Common myeloid progenitor, CD34-positive (primary cell): Measurements from ENCODE around the gene TTC23.

Experiments used
- CTCF ChIA-PET: fragments of 350-600 bp; sonication (Branson Sonifier 250); formaldehyde crosslinking; loops from one replicate; lab custom pipeline; 2021; ENCODE audit warnings: antibody characterized with exemption; lab: Charles Lee
- POLR2A ChIA-PET: fragments of 350-600 bp; sonication (Branson Sonifier 250); formaldehyde crosslinking; loops from one replicate; lab custom pipeline; 2021; ENCODE audit warnings: antibody characterized with exemption; lab: Charles Lee
- DNase-seq, 3 donors: peaks; one replicate each; pipeline versions ENCODE4 v3.0.0 to v3.0.0-alpha.2; 2013
- H3K27ac ChIP-seq, 2 experiments: 1 replicate in 1 of 2; 2 replicates in 1 of 2; pipeline ENCODE4 v1.7.0; 2013; ENCODE audit warnings: inconsistent platforms in 2 of 2, low read length in 2 of 2, mild to moderate bottlenecking in 2 of 2, low read depth in 1 of 2, moderate library complexity in 1 of 2; ENCODE audit not compliant: severe bottlenecking in 2 of 2, insufficient read depth in 1 of 2, poor library complexity in 1 of 2
- H3K27me3 ChIP-seq, 5 experiments: replicated peaks in 2 of 5; 1 replicate in 3 of 5; 2 replicates in 2 of 5; pipeline versions ENCODE4 v1.6.1 to v1.7.0; 2013; ENCODE audit warnings: low read length in 4 of 5, mild to moderate bottlenecking in 2 of 5, moderate library complexity in 2 of 5, inconsistent platforms in 1 of 5; ENCODE audit not compliant: insufficient read depth in 5 of 5, control insufficient read depth in 4 of 5
- H3K36me3 ChIP-seq, 4 experiments: 1 replicate in 2 of 4; 2 replicates in 2 of 4; pipeline versions ENCODE4 v1.6.1 to v1.7.0; 2013; ENCODE audit warnings: low read length in 3 of 4, control low read depth in 1 of 4, mild to moderate bottlenecking in 1 of 4; ENCODE audit not compliant: control insufficient read depth in 4 of 4, insufficient read depth in 4 of 4
- H3K4me1 ChIP-seq, 4 experiments: 1 replicate in 3 of 4; 2 replicates in 1 of 4; pipeline versions ENCODE4 v1.6.1 to v1.7.1; 2013; ENCODE audit warnings: low read length in 3 of 4, mild to moderate bottlenecking in 3 of 4, control low read depth in 1 of 4, inconsistent platforms in 1 of 4, moderate library complexity in 1 of 4; ENCODE audit not compliant: control insufficient read depth in 4 of 4, insufficient read depth in 4 of 4; ENCODE audit errors: control extremely low read depth in 1 of 4
- H3K4me3 ChIP-seq, 7 experiments: 1 replicate in 4 of 7; 2 replicates in 3 of 7; pipeline versions ENCODE4 v1.5.1 to v1.7.0; 2013; ENCODE audit warnings: mild to moderate bottlenecking in 7 of 7, low read length in 6 of 7, moderate library complexity in 6 of 7, inconsistent platforms in 2 of 7, low read depth in 2 of 7, control low read depth in 1 of 7; ENCODE audit not compliant: insufficient read depth in 4 of 7, control insufficient read depth in 1 of 7; ENCODE audit errors: extremely low read depth in 1 of 7
- H3K9me3 ChIP-seq, 5 experiments: 1 replicate in 4 of 5; 2 replicates in 1 of 5; pipeline versions ENCODE4 v1.6.1 to v1.7.1; 2013; ENCODE audit warnings: low read length in 4 of 5, mild to moderate bottlenecking in 2 of 5, inconsistent platforms in 1 of 5, low read depth in 1 of 5, moderate library complexity in 1 of 5; ENCODE audit not compliant: control insufficient read depth in 4 of 5, insufficient read depth in 2 of 5; ENCODE audit errors: control extremely low read depth in 1 of 5
- WGBS: methylation state at CpG from one replicate; pipeline ENCODE4 v1.1.5; 2013; ENCODE audit not compliant: insufficient coverage; 5-methylcytosine and 5-hydroxymethylcytosine counted together

TTC23 gene

DNA sequence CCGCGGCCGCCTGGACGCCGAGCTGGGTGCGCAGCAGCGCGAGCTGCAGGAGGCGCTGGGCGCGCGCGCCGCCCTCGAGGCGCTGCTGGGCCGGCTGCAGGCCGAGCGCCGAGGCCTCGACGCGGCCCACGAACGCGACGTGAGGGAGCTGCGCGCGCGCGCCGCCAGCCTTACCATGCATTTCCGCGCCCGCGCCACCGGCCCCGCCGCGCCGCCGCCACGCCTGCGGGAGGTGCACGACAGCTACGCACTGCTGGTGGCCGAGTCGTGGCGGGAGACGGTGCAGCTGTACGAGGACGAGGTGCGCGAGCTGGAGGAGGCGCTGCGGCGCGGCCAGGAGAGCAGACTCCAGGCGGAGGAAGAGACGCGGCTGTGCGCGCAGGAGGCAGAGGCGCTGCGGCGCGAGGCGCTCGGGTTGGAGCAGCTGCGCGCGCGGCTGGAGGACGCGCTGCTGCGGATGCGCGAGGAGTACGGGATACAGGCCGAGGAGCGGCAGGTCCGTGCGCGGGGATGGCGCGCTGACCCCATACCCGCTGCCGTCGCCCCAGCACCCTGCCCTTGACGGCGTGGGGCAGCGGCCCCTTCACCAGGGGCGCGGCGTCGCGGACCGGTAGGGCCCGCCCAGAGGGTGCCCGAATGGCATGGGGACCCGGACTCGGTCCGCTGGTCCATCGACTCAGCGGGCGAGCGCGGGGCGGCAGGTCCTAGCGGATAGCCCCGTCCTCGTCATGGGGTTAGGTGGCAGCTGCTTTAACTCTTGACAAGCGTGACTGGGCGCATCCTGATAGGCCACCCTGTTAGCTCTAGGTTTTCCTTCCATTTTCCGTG, 143.7 kb downstream of the TTC23 start:
- Histone ChIP-seq H3K27me3 (peaks cover 5 to 68% (median 21%) of the 10 kb centered on the region in 5 experiments), H3K27ac (no peak overlapping the region), H3K4me1 (peaks cover 0 to 19% (median 16%) of the 10 kb centered on the region in 4 experiments), H3K4me3 (peak overlapping the region; percentile 19 to 67 (median 59)), H3K36me3 (no peaks in the 10 kb centered on the region), H3K9me3 (no peaks in the 10 kb centered on the region)
- DNase-seq, result peak; percentile 46 to 71 (median 66)
- ChIA-PET CTCF (interaction anchor here (0.7 to 2.2 kb wide), 7 partner anchors 8 to 108 kb away, joined by 3 to 9 read pairs (median 3); no protein-coding TSS in a partner anchor), POLR2A (interaction anchor here (0.6 kb wide), 1 partner anchor 145 kb away, joined by 3 read pairs; no protein-coding TSS in a partner anchor)
- WGBS, result 3% methylated on average over 74 of the region's 116 CpGs

DNA sequence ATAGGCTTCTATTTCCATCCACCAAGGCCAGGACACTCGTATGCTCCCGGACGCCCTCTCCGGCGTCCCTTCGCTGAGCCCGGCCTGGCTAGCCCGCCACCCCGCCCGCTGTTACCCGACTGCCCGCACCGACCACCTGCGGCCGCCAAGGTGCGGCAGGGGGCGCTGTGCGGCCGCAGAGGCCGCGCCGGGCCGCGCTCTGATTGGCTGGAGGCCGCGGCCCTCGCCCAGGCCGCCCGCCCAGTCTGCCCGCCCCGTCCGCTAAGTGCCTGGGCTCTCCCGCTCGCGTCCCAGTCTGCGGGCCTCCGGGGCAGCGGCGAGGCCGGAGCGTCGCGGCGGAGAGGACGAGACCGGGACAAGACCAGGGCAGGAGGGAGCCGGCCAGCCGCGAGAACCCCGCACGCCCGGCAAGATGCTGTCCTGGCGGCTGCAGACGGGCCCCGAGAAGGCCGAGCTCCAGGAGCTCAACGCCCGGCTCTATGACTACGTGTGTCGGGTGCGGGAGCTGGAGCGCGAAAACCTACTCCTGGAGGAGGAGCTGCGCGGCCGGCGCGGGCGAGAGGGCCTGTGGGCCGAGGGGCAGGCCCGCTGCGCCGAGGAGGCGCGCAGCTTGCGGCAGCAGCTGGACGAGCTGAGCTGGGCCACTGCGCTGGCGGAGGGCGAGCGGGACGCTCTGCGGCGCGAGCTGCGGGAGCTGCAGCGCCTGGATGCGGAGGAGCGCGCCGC, 144.4 kb downstream of the TTC23 start, which contains the start of gene SYNM:
Gene SYNM (plus strand): TSS at position 293 of the 726 bp plus-strand sequence. CDS start 120 bp downstream, at position 413.
- Histone ChIP-seq H3K4me1 (peaks cover 0 to 26% (median 22%) of the 10 kb centered on the region in 4 experiments), H3K27me3 (peaks cover 5 to 76% (median 21%) of the 10 kb centered on the region in 5 experiments), H3K27ac (no peak within 1 kb of the TSS), H3K4me3 (peak within 1 kb of the TSS; percentile 19 to 67 (median 59)), H3K36me3 (no peaks in the 10 kb centered on the region), H3K9me3 (no peaks in the 10 kb centered on the region)
- POLR2A ChIA-PET, result interaction anchor here (0.6 kb wide), 1 partner anchor 16 kb away, joined by 3 read pairs; no protein-coding TSS in a partner anchor
- CTCF ChIA-PET, result interaction anchor here (0.7 to 2.2 kb wide), 7 partner anchors 9 to 109 kb away, joined by 3 to 9 read pairs (median 3); no protein-coding TSS in a partner anchor
- peak; percentile 39 to 53 (median 45) for DNase-seq
- under 1% methylated on average over 69 of the region's 91 CpGs for WGBS

DNA sequence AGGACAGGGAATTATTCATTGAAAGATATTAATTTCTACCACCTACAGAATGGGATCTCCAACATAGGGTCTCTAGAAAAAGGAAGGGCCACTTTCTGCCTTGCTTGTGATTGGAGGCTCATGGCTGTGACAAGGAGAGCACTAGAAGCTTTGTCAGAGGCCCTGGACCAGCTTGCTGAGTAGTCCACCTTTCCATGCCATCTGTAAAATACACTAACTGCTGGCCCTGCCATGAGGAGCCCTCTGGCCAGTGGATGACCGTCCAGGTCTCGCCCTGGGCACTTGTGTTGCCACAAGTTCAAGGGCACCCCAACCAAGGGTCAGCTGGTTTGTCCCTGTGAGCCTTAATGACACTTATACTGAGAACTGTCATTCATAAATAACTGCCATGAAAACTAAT, 146.1 kb downstream of the TTC23 start:
- no peak for DNase-seq
- ChIA-PET POLR2A (no interaction called here), CTCF (interaction anchor here (1.0 to 2.9 kb wide), 3 partner anchors 12 to 113 kb away, joined by 3 to 14 read pairs (median 4); no protein-coding TSS in a partner anchor)
- Histone ChIP-seq H3K4me1 (peaks cover 0 to 26% (median 22%) of the 10 kb centered on the region in 4 experiments), H3K36me3 (no peaks in the 10 kb centered on the region), H3K9me3 (no peaks in the 10 kb centered on the region), H3K4me3 (no peak overlapping the region), H3K27ac (no peak overlapping the region), H3K27me3 (peaks cover 5 to 78% (median 23%) of the 10 kb centered on the region in 5 experiments)
- no CpG with 5 or more reads among the region's 2 CpGs for WGBS

DNA sequence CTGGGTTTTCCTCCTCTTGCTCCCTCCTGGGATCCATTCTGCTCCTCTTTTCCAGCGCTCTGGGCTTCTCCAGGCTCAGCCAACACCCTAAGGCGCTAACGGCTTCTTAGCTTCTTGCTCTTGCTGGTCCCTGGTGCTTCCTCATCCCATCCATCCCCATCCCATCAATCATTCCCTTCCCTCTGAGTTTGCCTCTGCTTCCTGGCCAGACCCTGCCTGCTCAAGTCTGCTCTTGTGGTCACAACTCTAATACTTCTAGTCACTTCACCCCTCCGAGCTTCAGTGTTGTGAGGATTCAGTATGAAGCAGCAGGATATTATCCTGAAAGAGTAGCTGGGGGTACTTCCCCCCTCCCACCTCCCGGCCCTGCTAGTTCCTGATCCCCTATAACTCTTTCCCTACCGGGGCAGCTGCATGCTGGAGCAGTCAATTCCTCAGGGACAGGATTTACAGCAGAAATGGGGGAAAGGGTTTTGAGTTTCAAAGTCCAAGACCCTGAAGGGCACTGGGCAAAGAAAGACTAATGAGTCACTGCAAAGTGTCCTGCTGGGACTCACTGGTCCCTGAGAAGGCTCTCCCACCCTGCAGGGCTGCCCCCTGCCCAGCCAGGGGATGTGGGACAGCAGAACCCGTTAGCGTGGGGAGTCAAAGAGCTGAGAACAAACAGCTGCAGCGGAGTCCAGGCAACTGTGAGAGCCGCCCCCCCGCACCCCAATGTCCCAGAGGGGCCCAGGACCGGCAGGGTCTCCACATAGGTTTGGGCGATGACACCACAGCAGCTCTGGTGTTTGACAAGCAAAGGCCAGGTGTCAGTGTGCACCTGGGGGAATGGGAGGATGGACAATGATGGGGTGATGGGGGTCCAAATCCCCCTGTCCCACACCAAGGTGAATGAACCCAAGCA, 146.8 kb downstream of the TTC23 start:
- no peak for DNase-seq
- Histone ChIP-seq H3K9me3 (no peaks in the 10 kb centered on the region), H3K27ac (no peak overlapping the region), H3K4me3 (no peak overlapping the region), H3K4me1 (peaks cover 0 to 26% (median 22%) of the 10 kb centered on the region in 4 experiments), H3K27me3 (peaks cover 5 to 77% (median 23%) of the 10 kb centered on the region in 5 experiments), H3K36me3 (no peaks in the 10 kb centered on the region)
- POLR2A ChIA-PET, result no interaction called here
- 77% methylated on average over 9 of the region's 13 CpGs for WGBS
- CTCF ChIA-PET, result interaction anchor here (0.7 to 3.2 kb wide), 7 partner anchors 11 to 602 kb away, joined by 3 to 14 read pairs (median 4); no protein-coding TSS in a partner anchor

DNA sequence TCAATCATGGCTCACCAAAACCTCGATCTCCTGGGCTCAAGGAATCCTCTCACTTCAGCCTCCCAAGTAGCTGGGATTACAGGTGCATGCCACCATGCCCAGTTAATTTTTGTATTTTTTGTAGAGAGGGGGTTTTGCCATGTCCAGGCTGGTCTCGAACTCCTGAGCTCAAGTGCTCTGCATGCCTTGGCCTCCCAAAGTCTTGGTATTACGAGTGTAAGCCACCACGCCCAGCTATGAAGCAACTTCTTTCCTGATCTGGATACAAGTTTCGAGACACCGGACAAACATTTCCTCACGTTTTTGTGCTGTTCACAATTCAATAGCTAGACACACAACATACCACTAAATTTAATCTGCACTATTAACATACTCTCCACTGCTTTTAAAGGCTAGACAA, 147.9 kb downstream of the TTC23 start:
- no peak overlapping the region for H3K27ac ChIP-seq
- ChIA-PET POLR2A (no interaction called here), CTCF (interaction anchor here (0.6 to 3.2 kb wide), 17 partner anchors 9 to 628 kb away, joined by 3 to 14 read pairs (median 4); no protein-coding TSS in a partner anchor)
- no peak for DNase-seq
- no peak overlapping the region for H3K4me3 ChIP-seq
- peaks cover 0 to 66% (median 16%) of the 10 kb centered on the region in 5 experiments for H3K27me3 ChIP-seq
- 82% methylated on average over 7 of the region's 7 CpGs for WGBS
- no peaks in the 10 kb centered on the region for H3K9me3 ChIP-seq
- no peaks in the 10 kb centered on the region for H3K36me3 ChIP-seq
- peaks cover 0 to 26% (median 22%) of the 10 kb centered on the region in 4 experiments for H3K4me1 ChIP-seq
